H9 (cell line): ENCODE data around the gene AKT1. TPM values are rescaled to one million over a fixed set of nuclear protein-coding genes. Genes with fewer than 3 reads are reported as not detected.
A peak's percentile ranks its signal among the peaks of the same experiment; 100 is the strongest.

Experiments
- DNase-seq: peaks from one replicate; pipeline ENCODE4 v3.0.0-alpha.2; 2017
- H2AFZ ChIP-seq: one replicate; pipeline ENCODE4 v1.6.1; 2013; ENCODE audit warnings: mild to moderate bottlenecking, low read length, control low read depth, moderate library complexity
- H2AK5ac ChIP-seq: 2 replicates; pipeline ENCODE4 v1.6.1; 2013; ENCODE audit warnings: low read length, control low read depth, mixed read lengths; ENCODE audit not compliant: insufficient read length
- H2BK120ac ChIP-seq: one replicate; pipeline ENCODE4 v1.6.1; 2013; ENCODE audit warnings: low read depth, mild to moderate bottlenecking, low read length, control low read depth, inconsistent platforms; ENCODE audit not compliant: poor library complexity, severe bottlenecking
- H2BK12ac ChIP-seq: 2 replicates; pipeline ENCODE4 v1.6.1; 2013; ENCODE audit warnings: low read length, control low read depth, mixed read lengths, low read depth; ENCODE audit not compliant: insufficient read length
- H2BK15ac ChIP-seq: 2 replicates; pipeline ENCODE4 v1.6.1; 2013; ENCODE audit warnings: low read depth, low read length, control low read depth
- H2BK20ac ChIP-seq: one replicate; pipeline ENCODE4 v1.6.1; 2013; ENCODE audit warnings: low read depth, mild to moderate bottlenecking, low read length, control low read depth, inconsistent platforms; ENCODE audit not compliant: poor library complexity, severe bottlenecking
- H2BK5ac ChIP-seq: 2 replicates; pipeline ENCODE4 v1.6.1; 2013; ENCODE audit warnings: low read length, control low read depth, mixed read lengths; ENCODE audit not compliant: insufficient read length
- H3K14ac ChIP-seq: 2 replicates; pipeline ENCODE4 v1.6.1; 2013; ENCODE audit warnings: low read length, control low read depth; ENCODE audit not compliant: insufficient read depth
- H3K18ac ChIP-seq: 2 replicates; pipeline ENCODE4 v1.6.1; 2013; ENCODE audit warnings: low read depth, mild to moderate bottlenecking, mixed read lengths, low read length, control low read depth; ENCODE audit not compliant: insufficient read length
- H3K23ac ChIP-seq: 2 replicates; pipeline ENCODE4 v1.6.1; 2013; ENCODE audit warnings: low read length, control low read depth, mixed read lengths, low read depth; ENCODE audit not compliant: insufficient read length
- H3K23me2 ChIP-seq: 2 replicates; pipeline ENCODE4 v1.6.1; 2013; ENCODE audit warnings: low read depth, mild to moderate bottlenecking, mixed read lengths, low read length, control low read depth; ENCODE audit not compliant: insufficient read length, poor library complexity, severe bottlenecking
- H3K27ac ChIP-seq: 2 replicates; pipeline ENCODE4 v1.5.1; 2013; ENCODE audit warnings: low read length, control low read depth, mixed read lengths, low read depth; ENCODE audit not compliant: insufficient read length
- H3K27me3 ChIP-seq: 2 replicates; pipeline ENCODE4 v1.6.1; 2013; ENCODE audit warnings: low read length, control low read depth, inconsistent platforms; ENCODE audit not compliant: insufficient read depth
- H3K4ac ChIP-seq: 2 replicates; pipeline ENCODE4 v1.6.1; 2013; ENCODE audit warnings: low read depth, mild to moderate bottlenecking, control low read depth, inconsistent platforms, low read length, moderate library complexity
- H3K4me1 ChIP-seq: 2 replicates; pipeline ENCODE4 v1.6.1; 2013; ENCODE audit warnings: low read length, control low read depth, inconsistent platforms; ENCODE audit not compliant: insufficient read depth
- H3K4me2 ChIP-seq: 2 replicates; pipeline ENCODE4 v1.6.1; 2013; ENCODE audit warnings: low read length, control low read depth, mixed read lengths; ENCODE audit not compliant: insufficient read length, insufficient read depth
- H3K56ac ChIP-seq: 2 replicates; pipeline ENCODE4 v1.6.1; 2013; ENCODE audit warnings: low read depth, mild to moderate bottlenecking, mixed read lengths, low read length, control low read depth; ENCODE audit not compliant: insufficient read length
- H3K79me1 ChIP-seq: 2 replicates; pipeline ENCODE4 v1.6.1; 2013; ENCODE audit warnings: low read depth, mild to moderate bottlenecking, moderate library complexity, low read length, control low read depth, inconsistent platforms; ENCODE audit not compliant: insufficient read depth, poor library complexity, severe bottlenecking
- H3K79me2 ChIP-seq: 2 replicates; pipeline ENCODE4 v1.6.1; 2013; ENCODE audit warnings: low read length, control low read depth, inconsistent platforms; ENCODE audit not compliant: insufficient read depth
- H3K9ac ChIP-seq: 2 replicates; pipeline ENCODE4 v1.6.1; 2013; ENCODE audit warnings: low read length, control low read depth, mixed read lengths; ENCODE audit not compliant: insufficient read length; ENCODE audit errors: extremely low read depth
- H3K9me3 ChIP-seq: one replicate; pipeline ENCODE4 v1.6.1; 2013; ENCODE audit warnings: low read depth, low read length, inconsistent platforms; ENCODE audit not compliant: control insufficient read depth
- H3T11ph ChIP-seq: one replicate; pipeline ENCODE4 v1.6.1; 2013; ENCODE audit warnings: mild to moderate bottlenecking, low read length, control low read depth, inconsistent platforms
- H4K20me1 ChIP-seq: one replicate; pipeline ENCODE4 v1.6.1; 2013; ENCODE audit not compliant: control insufficient read depth, insufficient read length, insufficient read depth
- H4K5ac ChIP-seq: 2 replicates; pipeline ENCODE4 v1.6.1; 2013; ENCODE audit warnings: low read depth, mild to moderate bottlenecking, mixed read lengths, low read length, control low read depth; ENCODE audit not compliant: insufficient read length
- H4K8ac ChIP-seq: replicated peaks from 2 replicates; pipeline ENCODE4 v1.6.1; 2013; ENCODE audit warnings: low read length, control low read depth, mixed read lengths, low read depth; ENCODE audit not compliant: insufficient read length
- H4K91ac ChIP-seq: 2 replicates; pipeline ENCODE4 v1.6.1; 2013; ENCODE audit warnings: low read depth, mild to moderate bottlenecking, moderate library complexity, mixed read lengths, low read length, control low read depth; ENCODE audit not compliant: insufficient read length
- H3K27ac Mint-ChIP-seq, 3 experiments: 2 replicates in 2 of 3; 3 replicates in 1 of 3; pipeline ENCODE4 v1.8.0; 2020 to 2021; ENCODE audit warnings: mixed read lengths in 3 of 3, mild to moderate bottlenecking in 1 of 3, moderate library complexity in 1 of 3
- H3K27me3 Mint-ChIP-seq: 2 replicates; pipeline ENCODE4 v1.8.0; 2021; ENCODE audit warnings: low read depth, mild to moderate bottlenecking, moderate library complexity, mixed read lengths
- H3K36me3 Mint-ChIP-seq, 3 experiments: 2 replicates in 2 of 3; 3 replicates in 1 of 3; pipeline ENCODE4 v1.8.0; 2020 to 2021; ENCODE audit warnings: low read depth in 3 of 3, mixed read lengths in 3 of 3; ENCODE audit not compliant: insufficient read depth in 1 of 3
- H3K4me1 Mint-ChIP-seq, 2 experiments: 2 replicates each; pipeline ENCODE4 v1.8.0; 2020; ENCODE audit warnings: mixed read lengths in 2 of 2
- H3K4me3 Mint-ChIP-seq, 2 experiments: 2 replicates in 1 of 2; 3 replicates in 1 of 2; pipeline ENCODE4 v1.8.0; 2020 to 2021; ENCODE audit warnings: mild to moderate bottlenecking in 2 of 2, mixed read lengths in 2 of 2, moderate library complexity in 1 of 2
- H3K9me3 Mint-ChIP-seq, 2 experiments: 2 replicates in 1 of 2; 3 replicates in 1 of 2; pipeline ENCODE4 v1.8.0; 2020; ENCODE audit warnings: mild to moderate bottlenecking in 2 of 2, mixed read lengths in 2 of 2, moderate library complexity in 1 of 2
- CTCF ChIP-seq: fragments of 200-600 bp; sonication (generic); conservative IDR thresholded peaks from 3 replicates; pipeline ENCODE4 v1.8.0; 2021; ENCODE audit warnings: antibody characterized with exemption, mild to moderate bottlenecking
- WGBS: extraction: QIAGEN DNeasy Blood & Tissue Kit; methylation state at CpG from one replicate; pipeline ENCODE4 v1.1.7; 2013; ENCODE audit warnings: missing lambda C conversion rate, low lambda C conversion rate, mixed read lengths; ENCODE audit not compliant: insufficient read length; ENCODE audit errors: extremely low coverage; 5-methylcytosine and 5-hydroxymethylcytosine counted together
- total RNA-seq: library from RNA; stranded (reverse); gene quantifications from 2 replicates; pipeline ENCODE4 v1.2.1, GENCODE V29; 2021

The AKT1 gene
- total RNA-seq, 1 experiment from 2014 or later: 101 TPM

DNA sequence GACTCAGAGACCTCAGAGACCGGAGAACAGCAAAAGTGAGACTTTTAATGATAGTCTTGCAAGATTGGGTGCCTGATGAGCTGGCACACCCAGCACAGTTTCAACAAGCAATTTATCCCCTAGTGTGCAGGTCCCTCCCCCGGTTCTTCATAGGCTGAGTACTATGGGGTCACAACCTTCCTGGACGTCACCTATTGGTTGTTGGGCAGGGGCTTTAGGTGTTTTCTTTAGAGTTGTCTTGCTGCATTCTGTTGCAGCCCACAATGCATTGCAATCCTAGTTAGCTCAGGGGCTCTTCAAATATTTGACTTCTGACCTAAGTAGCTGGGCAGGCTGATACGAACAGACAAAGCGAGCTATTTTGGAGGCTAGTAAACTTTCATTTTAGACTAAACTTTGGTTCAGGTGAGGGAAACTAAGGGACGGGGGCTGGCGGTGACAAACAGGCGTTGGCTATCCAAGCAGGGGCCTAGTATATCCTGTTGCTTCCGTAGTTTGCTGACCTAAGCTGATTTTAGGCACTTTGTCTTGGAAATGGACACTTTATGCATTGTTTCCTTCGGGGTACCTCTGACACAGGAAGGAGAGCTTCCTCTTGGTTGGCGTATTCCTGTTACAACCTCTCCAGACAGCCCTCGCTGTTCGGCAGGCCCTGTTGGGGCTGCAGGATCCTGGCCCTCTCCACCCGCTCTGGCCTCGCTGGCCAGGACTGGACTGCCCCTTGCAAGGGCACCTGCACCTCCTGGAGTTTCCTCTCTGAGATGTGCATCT lies 28.5 kb downstream of the AKT1 start:
- Histone ChIP-seq H4K8ac (no peak overlapping the region), H2BK15ac (no peak overlapping the region), H3K14ac (no peak overlapping the region), H3K27me3 (no peaks in the 10 kb centered on the region), H2BK12ac (no peak overlapping the region), H3K4ac (no peak overlapping the region), H3T11ph (no peak overlapping the region), H3K23me2 (peaks cover 2% of the 10 kb centered on the region), H4K5ac (no peak overlapping the region), H3K18ac (no peak overlapping the region), H4K20me1 (no peaks in the 10 kb centered on the region), H3K79me1 (no peaks in the 10 kb centered on the region), H3K9ac (no peak overlapping the region), H4K91ac (no peak overlapping the region), H3K23ac (no peak overlapping the region), H3K27ac (no peak overlapping the region), H2BK20ac (no peak overlapping the region), H3K79me2 (no peaks in the 10 kb centered on the region), H2AFZ (no peak overlapping the region), H3K4me1 (no peaks in the 10 kb centered on the region), H2AK5ac (no peak overlapping the region), H2BK120ac (no peak overlapping the region), H2BK5ac (no peak overlapping the region), H3K56ac (no peak overlapping the region), H3K9me3 (no peaks in the 10 kb centered on the region), H3K4me2 (no peak overlapping the region)
- Mint-ChIP-seq H3K27me3 (no peaks in the 10 kb centered on the region; the same call in 1 of the 2 replicates), H3K4me1 (peaks cover 15 to 21% of the 10 kb centered on the region in 2 experiments), H3K4me3 (peak overlapping the region in 1 of 2 experiments; percentile 34; a peak in 4 of 5 replicates), H3K9me3 (peaks cover 10 to 14% of the 10 kb centered on the region in 2 experiments), H3K27ac (peak overlapping the region in 1 of 3 experiments; percentile 80; a peak in 1 of 7 replicates), H3K36me3 (peaks cover 29 to 47% (median 43%) of the 10 kb centered on the region in 3 experiments)
- WGBS: no CpG with 5 or more reads among the region's 15 CpGs
- DNase-seq: no peak
- no peak for TF ChIP-seq CTCF
